ENCODE data around the gene UQCRC1.

- TF ChIP-seq CTCF (IDR thresholded peaks at IDR 0.05) (no peak), FOXP1 (CRISPR knock-in tag; IDR thresholded peaks at IDR 0.05; ENCODE audit: borderline replicate concordance) (no peak), NR1H2 (CRISPR knock-in tag; IDR thresholded peaks at IDR 0.05) (no peak), FOXP4 (CRISPR knock-in tag; IDR thresholded peaks at IDR 0.05) (no peak), CREB1 (CRISPR knock-in tag; IDR thresholded peaks at IDR 0.05) (no peak)
Observed at GRCh38 chr3:48652923-48653715, 43.7 kb upstream of the UQCRC1 start.

Data from WTC11 (cell line).